Effector memory CD8-positive, alpha-beta T cell (primary cell): Measurements from ENCODE around the gene BIN2.
A peak's percentile ranks its signal among the peaks of the same experiment; 100 is the strongest.
"Not testable (repeated sequence)": the region's sequence is repeated elsewhere in the genome, so short reads cannot be mapped to it uniquely, and the experiment has no call there.

ENCODE experiments used
- ATAC-seq: fragments of 150-1000 bp; cut with Tn5 transposase; replicated peaks from 2 replicates; pipeline ENCODE4 v1.10.0; 2021; ENCODE audit warnings: mild to moderate bottlenecking, moderate library complexity
- DNase-seq, 3 experiments: peaks; one replicate each; pipeline ENCODE4 v3.0.0; 2021
- H3K27ac Mint-ChIP-seq, 2 donors: one replicate each; pipeline ENCODE4 v1.8.0; 2022; ENCODE audit warnings: mild to moderate bottlenecking in 2 of 2, mixed read lengths in 2 of 2, moderate library complexity in 2 of 2
- H3K27me3 Mint-ChIP-seq, 2 donors: one replicate each; pipeline ENCODE4 v1.8.0; 2022; ENCODE audit warnings: mixed read lengths in 2 of 2
- H3K36me3 Mint-ChIP-seq: one replicate; pipeline ENCODE4 v1.8.0; 2022; ENCODE audit warnings: mild to moderate bottlenecking, moderate library complexity, mixed read lengths; ENCODE audit not compliant: insufficient read depth
- H3K4me1 Mint-ChIP-seq, 2 donors: one replicate each; pipeline ENCODE4 v1.8.0; 2022; ENCODE audit warnings: low read depth in 2 of 2, mixed read lengths in 2 of 2
- H3K4me3 Mint-ChIP-seq, 2 donors: one replicate each; pipeline ENCODE4 v1.8.0; 2022; ENCODE audit warnings: mild to moderate bottlenecking in 2 of 2, mixed read lengths in 2 of 2, moderate library complexity in 2 of 2
- H3K9me3 Mint-ChIP-seq, 2 donors: one replicate each; pipeline ENCODE4 v1.8.0; 2022; ENCODE audit warnings: mixed read lengths in 2 of 2

Gene BIN2

GRCh38 chr12:51281202-51281924 is 42.6 kb downstream of the BIN2 start:
- DNase-seq (no peak), ATAC-seq (no peak)
- H3K9me3 Mint-ChIP-seq = no peaks in the 10 kb centered on the region
- no peak overlapping the region for H3K27ac Mint-ChIP-seq
- H3K4me1 Mint-ChIP-seq = no peaks in the 10 kb centered on the region
- H3K27me3 Mint-ChIP-seq = no peaks in the 10 kb centered on the region
- H3K4me3 Mint-ChIP-seq = no peak overlapping the region
- H3K36me3 Mint-ChIP-seq = peaks cover 62% of the 10 kb centered on the region

GRCh38 chr12:51275088-51275487 is 48.9 kb downstream of the BIN2 start:
- no peak overlapping the region for H3K27ac Mint-ChIP-seq

GRCh38 chr12:51272810-51273209 is 51.2 kb downstream of the BIN2 start:
- not testable (repeated sequence) for H3K9me3 Mint-ChIP-seq, ATAC-seq, H3K27me3 Mint-ChIP-seq, H3K27ac Mint-ChIP-seq, DNase-seq, H3K36me3 Mint-ChIP-seq, H3K4me3 Mint-ChIP-seq
- H3K4me1 Mint-ChIP-seq = peaks cover 16 to 24% of the 10 kb centered on the region in 2 donors

More at GRCh38 chr12:51275088-51275487, 48.9 kb downstream of the BIN2 start:
- no peak for ATAC-seq
- no peaks in the 10 kb centered on the region for H3K27me3 Mint-ChIP-seq
- H3K9me3 Mint-ChIP-seq = no peaks in the 10 kb centered on the region
- peaks cover 6 to 12% of the 10 kb centered on the region in 2 donors for H3K4me1 Mint-ChIP-seq
- no peak for DNase-seq
- H3K36me3 Mint-ChIP-seq = peaks cover 13% of the 10 kb centered on the region
- H3K4me3 Mint-ChIP-seq = no peak overlapping the region

GRCh38 chr12:51270951-51271518 is 52.9 kb downstream of the BIN2 start:
- Mint-ChIP-seq H3K27ac (peak overlapping the region; percentile 91 to 94), H3K27me3 (no peaks in the 10 kb centered on the region), H3K9me3 (no peaks in the 10 kb centered on the region), H3K4me3 (peak overlapping the region; percentile 96 to 97), H3K4me1 (peaks cover 18 to 27% of the 10 kb centered on the region in 2 donors), H3K36me3 (peaks cover 6% of the 10 kb centered on the region)
- no peak for DNase-seq
- ATAC-seq = no peak

GRCh38 chr12:51270067-51270950 is 53.7 kb downstream of the BIN2 start, which contains the start of gene SMAGP:
Gene SMAGP (minus strand): TSS chr12:51270415. CDS start chr12:51269278, 1,137 bp downstream.
- Mint-ChIP-seq H3K36me3 (peaks cover 6% of the 10 kb centered on the region), H3K27ac (peak within 1 kb of the TSS; percentile 91 to 94), H3K27me3 (no peaks in the 10 kb centered on the region), H3K4me3 (peak within 1 kb of the TSS; percentile 96 to 97), H3K9me3 (no peaks in the 10 kb centered on the region), H3K4me1 (peaks cover 20 to 31% of the 10 kb centered on the region in 2 donors)
- DNase-seq (peak; percentile 27 to 42 (median 33)), ATAC-seq (peak; percentile 68)

- peak overlapping the region; percentile 75 to 80 for H3K27ac Mint-ChIP-seq
- H3K36me3 Mint-ChIP-seq = peaks cover 6% of the 10 kb centered on the region
- peak overlapping the region; percentile 96 to 97 for H3K4me3 Mint-ChIP-seq
- H3K9me3 Mint-ChIP-seq = no peaks in the 10 kb centered on the region
- H3K4me1 Mint-ChIP-seq = peaks cover 25 to 35% of the 10 kb centered on the region in 2 donors
- DNase-seq (peak in 2 of 3 experiments; percentile 23 to 32), ATAC-seq (peak; percentile 50)
- no peaks in the 10 kb centered on the region for H3K27me3 Mint-ChIP-seq
Measured at GRCh38 chr12:51269174-51270066, 54.6 kb downstream of the BIN2 start.

- DNase-seq = no peak
- Mint-ChIP-seq H3K36me3 (peaks cover 3% of the 10 kb centered on the region), H3K9me3 (no peaks in the 10 kb centered on the region), H3K4me1 (peaks cover 25 to 32% of the 10 kb centered on the region in 2 donors), H3K27me3 (no peaks in the 10 kb centered on the region), H3K4me3 (peak overlapping the region in 1 of 2 donors; percentile 48), H3K27ac (no peak overlapping the region)
- ATAC-seq = peak; percentile 78
Measured at GRCh38 chr12:51265024-51265423, 59.0 kb downstream of the BIN2 start.

GRCh38 chr12:51264297-51264696 is 59.7 kb downstream of the BIN2 start:
- Mint-ChIP-seq H3K36me3 (peaks cover under 1% of the 10 kb centered on the region), H3K4me1 (peaks cover 22 to 29% of the 10 kb centered on the region in 2 donors), H3K27me3 (no peaks in the 10 kb centered on the region), H3K4me3 (peak overlapping the region; percentile 37 to 48), H3K27ac (peak overlapping the region; percentile 1 to 15), H3K9me3 (no peaks in the 10 kb centered on the region)
- no peak for ATAC-seq
- DNase-seq = no peak

- H3K27ac Mint-ChIP-seq = no peak overlapping the region
- no peak for ATAC-seq
- H3K36me3 Mint-ChIP-seq = no peaks in the 10 kb centered on the region
- no peak overlapping the region for H3K4me3 Mint-ChIP-seq
- H3K27me3 Mint-ChIP-seq = no peaks in the 10 kb centered on the region
- DNase-seq = no peak
- H3K9me3 Mint-ChIP-seq = no peaks in the 10 kb centered on the region
- H3K4me1 Mint-ChIP-seq = peaks cover 16 to 23% of the 10 kb centered on the region in 2 donors
Measured at GRCh38 chr12:51263341-51263740, 60.6 kb downstream of the BIN2 start.

- H3K36me3 Mint-ChIP-seq = no peaks in the 10 kb centered on the region
- peaks cover 14 to 19% of the 10 kb centered on the region in 2 donors for H3K4me1 Mint-ChIP-seq
- H3K4me3 Mint-ChIP-seq = no peak overlapping the region
- peak in 1 of 3 experiments; percentile 22 for DNase-seq
- ATAC-seq = peak; percentile 31
- H3K27ac Mint-ChIP-seq = no peak overlapping the region
- H3K27me3 Mint-ChIP-seq = no peaks in the 10 kb centered on the region
- no peaks in the 10 kb centered on the region for H3K9me3 Mint-ChIP-seq
Measured at GRCh38 chr12:51262758-51263177, 61.2 kb downstream of the BIN2 start.

- ATAC-seq, H3K4me3 Mint-ChIP-seq, H3K27me3 Mint-ChIP-seq, H3K36me3 Mint-ChIP-seq, DNase-seq, H3K9me3 Mint-ChIP-seq, H3K27ac Mint-ChIP-seq, H3K4me1 Mint-ChIP-seq: not testable (repeated sequence)
Measured at GRCh38 chr12:51259600-51259999, 64.4 kb downstream of the BIN2 start.

GRCh38 chr12:51254536-51254935 is 69.4 kb downstream of the BIN2 start:
- Mint-ChIP-seq H3K27me3 (no peaks in the 10 kb centered on the region), H3K4me3 (no peak overlapping the region), H3K27ac (peak overlapping the region in 1 of 2 donors; percentile 4), H3K9me3 (no peaks in the 10 kb centered on the region), H3K36me3 (peaks cover 7% of the 10 kb centered on the region), H3K4me1 (peaks cover 3% of the 10 kb centered on the region in 2 donors)
- DNase-seq (no peak), ATAC-seq (no peak)
